Esophagus squamous epithelium (tissue), 4 donors: ENCODE measurements around the gene FAF2.

Source experiments
- CTCF ChIP-seq, 6 experiments: fragments of 450-650 bp in 4 of 6; fragments of 200-600 bp in 2 of 6; sonication (generic) in 2 of 6; IDR thresholded peaks; one replicate each; pipeline ENCODE4 v1.5.1; 2016 to 2019; ENCODE audit warnings: antibody characterized with exemption in 6 of 6, mild to moderate bottlenecking in 4 of 6, moderate library complexity in 4 of 6
- POLR2A ChIP-seq, 4 donors: fragments of 450-650 bp; IDR thresholded peaks; one replicate each; pipeline ENCODE4 v1.6.1; 2017; ENCODE audit warnings: antibody characterized with exemption in 4 of 4, mild to moderate bottlenecking in 4 of 4, moderate library complexity in 3 of 4

GRCh38 chr5:176444742-176445141 is 3.4 kb upstream of the FAF2 start:
- TF ChIP-seq CTCF (IDR thresholded peaks at IDR 0.05) (no peak), POLR2A (IDR thresholded peaks at IDR 0.05) (no peak)
